A549 treated with Hydrocortisone at 1 μM for 4 hours (cell line): Measurements from ENCODE around the gene TNFAIP3. TPM values are rescaled to one million over a fixed set of nuclear protein-coding genes. Genes with fewer than 3 reads are reported as not detected.

Experiments
- total RNA-seq: library from RNA; stranded (reverse); fragments of 200-300 nt; extraction: Qiagen RNA extraction; gene quantifications from 5 replicates; pipeline ENCODE4 v1.2.3, GENCODE V29; 2022

TNFAIP3 gene
- 19.6 to 31.7 TPM (median 22.6 TPM) in 5 replicates for total RNA-seq

GRCh38 chr6:137866914-137867684, at the start of gene TNFAIP3:
Gene TNFAIP3 (plus strand): TSS chr6:137867259. CDS start chr6:137871228, 3,969 bp downstream.

Other genes with a start within 250 kb of the TNFAIP3 start
- gene PERP, start 240.2 kb downstream of the TNFAIP3 start, total RNA-seq: 72.2 to 78.3 TPM (median 77.8 TPM) in 5 replicates